GM23248 (cell line): ENCODE results near the gene SAXO2. TPM values are rescaled to one million over a fixed set of nuclear protein-coding genes. Genes with fewer than 3 reads are reported as not detected.
"Not testable (repeated sequence)": the region's sequence is repeated elsewhere in the genome, so short reads cannot be mapped to it uniquely, and the experiment has no call there.

Experiments used
- DNase-seq: peaks from one replicate; pipeline ENCODE4 v3.0.0-alpha.2; 2015
- H2AFZ ChIP-seq: fragments of 200-600 bp; sonication (generic); 2 replicates; pipeline ENCODE4 v1.6.1; 2016; ENCODE audit warnings: antibody characterized with exemption
- H3F3A ChIP-seq: fragments of 200-600 bp; sonication (generic); 2 replicates; pipeline ENCODE4 v1.6.1; 2016; ENCODE audit warnings: mild to moderate bottlenecking, antibody characterized with exemption, mixed run types; ENCODE audit not compliant: insufficient read depth
- H3K27ac ChIP-seq: fragments of 200-600 bp; sonication (generic); 2 replicates; pipeline ENCODE4 v1.5.1; 2016; ENCODE audit warnings: mild to moderate bottlenecking
- H3K27me3 ChIP-seq: fragments of 200-600 bp; sonication (generic); replicated peaks from 2 replicates; pipeline ENCODE4 v1.6.1; 2016; ENCODE audit warnings: mild to moderate bottlenecking; ENCODE audit not compliant: insufficient read depth
- H3K36me3 ChIP-seq: fragments of 200-600 bp; sonication (generic); 2 replicates; pipeline ENCODE4 v1.6.1; 2016; ENCODE audit warnings: low read depth, mild to moderate bottlenecking
- H3K4me1 ChIP-seq: fragments of 200-600 bp; sonication (generic); 2 replicates; pipeline ENCODE4 v1.6.1; 2016; ENCODE audit warnings: mild to moderate bottlenecking; ENCODE audit not compliant: insufficient read depth
- H3K4me2 ChIP-seq: fragments of 200-600 bp; sonication (generic); one replicate; pipeline ENCODE4 v1.6.1; 2016; ENCODE audit warnings: mild to moderate bottlenecking; ENCODE audit not compliant: unreplicated experiment
- H3K4me3 ChIP-seq: fragments of 200-600 bp; sonication (generic); 2 replicates; pipeline ENCODE4 v1.5.1; 2016; ENCODE audit warnings: mild to moderate bottlenecking
- H3K79me2 ChIP-seq: fragments of 200-600 bp; sonication (generic); 2 replicates; pipeline ENCODE4 v1.6.1; 2016; ENCODE audit warnings: mild to moderate bottlenecking; ENCODE audit not compliant: insufficient read depth
- H3K9ac ChIP-seq: fragments of 200-600 bp; sonication (generic); 2 replicates; pipeline ENCODE4 v1.6.1; 2016; ENCODE audit warnings: mild to moderate bottlenecking
- H3K9me2 ChIP-seq: fragments of 200-600 bp; sonication (generic); 2 replicates; pipeline ENCODE4 v1.6.1; 2016; ENCODE audit warnings: mixed run types, mild to moderate bottlenecking, moderate library complexity; ENCODE audit not compliant: insufficient read depth
- H3K9me3 ChIP-seq: fragments of 200-600 bp; sonication (generic); one replicate; pipeline ENCODE4 v1.6.1; 2017; ENCODE audit warnings: low read depth
- H4K20me1 ChIP-seq: fragments of 200-600 bp; sonication (generic); 2 replicates; pipeline ENCODE4 v1.6.0; 2016; ENCODE audit not compliant: insufficient read depth
- WGBS, 2 experiments: methylation state at CpG; one replicate each; pipeline ENCODE4 v1.1.6; 2015 to 2017; ENCODE audit warnings: low lambda C conversion rate in 2 of 2, low coverage in 1 of 2; ENCODE audit errors: missing lambda C conversion rate in 2 of 2; 5-methylcytosine and 5-hydroxymethylcytosine counted together
- in situ Hi-C: fragments of 300-500 bp; cut with MboI; formaldehyde crosslinking; loops from 2 replicates; pipeline ENCODE4 v1.15.0; 2020
- polyA plus RNA-seq: library from polyadenylated mRNA; unstranded; fragments of >200 nt; fragmentation: Nextera tagmentation; extraction: Ambion mirVana; gene quantifications from 2 replicates; pipeline ENCODE4 v1.2.1, GENCODE V29; 2016
- total RNA-seq: library from RNA; depleted of rRNA; stranded (reverse); fragments of >200 nt; shearing (Covaris generic); gene quantifications from 2 replicates; pipeline ENCODE4 v1.2.3, GENCODE V29; 2014

SAXO2 gene
- total and polyA plus RNA-seq, 2 experiments from 2014 or later: 0.51 TPM; not detected in 1

- H3K27me3 ChIP-seq, H3K4me3 ChIP-seq, H2AFZ ChIP-seq, H3K9me3 ChIP-seq, H3K79me2 ChIP-seq, H3K9ac ChIP-seq, H3K4me1 ChIP-seq, H3F3A ChIP-seq, in situ Hi-C loops, H4K20me1 ChIP-seq, H3K27ac ChIP-seq, DNase-seq, H3K36me3 ChIP-seq, H3K4me2 ChIP-seq, H3K9me2 ChIP-seq: not testable (repeated sequence)
- 71 to 73% methylated on average over 2 to 10 of the region's 10 CpGs for WGBS, 2 experiments
These were observed 63.0 kb downstream of the SAXO2 start for GRCh38 chr15:82325646-82326045.

DNA sequence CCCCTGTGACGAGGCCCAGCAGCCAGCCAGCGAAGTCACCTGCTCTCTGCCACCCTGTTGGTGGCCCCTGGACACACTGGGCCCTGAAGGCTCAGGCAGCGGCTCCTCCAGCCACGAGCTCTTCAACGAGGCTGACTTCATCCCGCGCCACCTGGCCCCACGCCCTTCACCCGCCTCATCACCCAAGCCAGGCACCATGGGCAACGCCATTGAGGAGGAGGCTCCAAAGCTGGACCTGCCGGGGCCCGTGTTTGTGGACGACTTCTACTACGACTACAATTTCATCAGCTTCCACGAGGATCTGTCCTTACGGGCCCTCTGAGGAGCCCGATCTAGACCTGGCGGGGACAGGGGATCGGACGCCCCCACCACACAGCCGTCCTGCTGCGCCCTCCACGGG is 64.3 kb downstream of the SAXO2 start:
- H3K4me3 ChIP-seq, H3K4me2 ChIP-seq, H3K27ac ChIP-seq, H3K79me2 ChIP-seq, H3K36me3 ChIP-seq, H2AFZ ChIP-seq, H3K9me3 ChIP-seq, H3F3A ChIP-seq, H4K20me1 ChIP-seq, in situ Hi-C loops, H3K4me1 ChIP-seq, H3K9me2 ChIP-seq, H3K27me3 ChIP-seq, H3K9ac ChIP-seq, DNase-seq: not testable (repeated sequence)
- 76 to 81% methylated on average over 23 of the region's 23 CpGs for WGBS, 2 experiments

- H3K27ac ChIP-seq, H3K27me3 ChIP-seq, H3K4me1 ChIP-seq, H3K36me3 ChIP-seq, H4K20me1 ChIP-seq, H3K9me2 ChIP-seq, H3F3A ChIP-seq, H3K79me2 ChIP-seq, H3K9me3 ChIP-seq, H2AFZ ChIP-seq, H3K4me3 ChIP-seq, DNase-seq, in situ Hi-C loops, H3K4me2 ChIP-seq, H3K9ac ChIP-seq: not testable (repeated sequence)
- WGBS, 2 experiments: 62 to 63% methylated on average over 6 to 9 of the region's 10 CpGs
These were observed 64.8 kb downstream of the SAXO2 start for GRCh38 chr15:82327372-82327771.

GRCh38 chr15:82329039-82329438 is 66.4 kb downstream of the SAXO2 start:
- 83% methylated on average over 1 of the region's 13 CpGs; no CpG with 5 or more reads in 1 of the 2 experiments for WGBS, 2 experiments
- H3F3A ChIP-seq: not testable (repeated sequence)

DNA sequence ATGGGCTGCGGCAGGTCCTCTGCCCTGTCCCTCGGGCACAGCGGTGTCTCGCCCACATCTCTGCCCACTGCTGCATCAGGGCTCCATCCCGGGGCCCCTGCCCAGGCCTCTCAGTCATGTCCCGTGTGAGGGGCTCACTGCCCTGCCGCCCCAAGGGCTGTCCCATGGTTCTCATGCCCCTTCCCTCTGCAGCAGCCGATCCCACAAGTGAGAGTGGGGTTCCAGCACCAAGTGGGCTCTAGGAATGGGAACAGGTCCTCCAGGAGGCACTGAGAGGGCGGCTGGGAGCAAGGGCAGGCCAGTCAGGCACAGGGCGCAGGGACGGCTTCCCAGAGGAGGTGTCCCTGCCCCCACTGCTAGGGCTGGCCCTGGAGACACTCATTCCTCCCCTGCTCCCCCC is 68.3 kb downstream of the SAXO2 start:
- H3K36me3 ChIP-seq, H3K9me3 ChIP-seq: not testable (repeated sequence)
- 79 to 87% methylated on average over 9 to 11 of the region's 11 CpGs for WGBS, 2 experiments

More at GRCh38 chr15:82329039-82329438, 66.4 kb downstream of the SAXO2 start:
- H3K27me3 ChIP-seq, H3K79me2 ChIP-seq, H3K9me2 ChIP-seq, H3K4me3 ChIP-seq, H3K36me3 ChIP-seq, H2AFZ ChIP-seq, H3K27ac ChIP-seq, in situ Hi-C loops, H3K9me3 ChIP-seq, H3K9ac ChIP-seq, H4K20me1 ChIP-seq, H3K4me1 ChIP-seq, H3K4me2 ChIP-seq, DNase-seq: not testable (repeated sequence)

DNA sequence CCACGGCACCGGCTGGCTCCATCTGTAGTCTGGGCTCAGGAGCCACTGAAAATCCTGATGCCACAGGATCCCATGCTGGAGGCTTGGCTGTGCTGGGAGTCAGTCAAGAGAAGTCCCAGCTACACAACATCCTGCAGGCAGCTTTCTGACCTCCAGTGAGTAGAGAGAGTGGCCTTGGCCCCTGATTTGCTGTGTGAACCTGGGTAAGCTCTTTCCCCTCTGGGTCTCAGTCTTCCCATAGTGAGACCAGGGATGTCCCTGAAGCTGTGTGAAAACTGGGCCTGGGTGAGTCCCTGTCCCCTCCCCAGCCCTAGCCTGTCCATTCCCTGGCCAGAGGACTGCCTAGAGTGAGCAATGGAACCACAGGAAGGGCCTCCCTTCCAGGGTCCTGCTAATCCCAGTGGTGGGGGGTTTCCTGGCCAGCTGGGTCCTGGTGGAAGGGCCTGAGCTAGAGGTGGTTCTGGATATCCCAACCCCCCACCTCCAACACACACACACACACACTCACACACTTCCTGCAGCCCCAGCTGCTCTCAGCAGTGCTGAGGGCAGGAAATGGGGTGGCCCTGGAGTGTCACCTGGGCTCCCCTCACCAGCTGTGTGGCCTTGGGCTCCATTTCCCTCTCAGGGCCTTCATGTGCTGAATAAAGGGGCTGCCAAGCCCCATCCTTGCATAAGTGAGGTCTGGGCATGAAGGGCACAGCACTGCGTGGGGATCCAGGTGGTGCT is 69.1 kb downstream of the SAXO2 start:
- H3K9me3 ChIP-seq, H4K20me1 ChIP-seq, H3K4me1 ChIP-seq, H3K9ac ChIP-seq, H3K79me2 ChIP-seq, H3K27me3 ChIP-seq, H3K27ac ChIP-seq, H3K36me3 ChIP-seq, H3K4me2 ChIP-seq, in situ Hi-C loops, H3K4me3 ChIP-seq, H3K9me2 ChIP-seq, H3F3A ChIP-seq, DNase-seq, H2AFZ ChIP-seq: not testable (repeated sequence)
- WGBS, 2 experiments: 80% methylated on average over 1 of the region's 3 CpGs; no CpG with 5 or more reads in 1 of the 2 experiments

More for the DNA sequence above, 68.3 kb downstream of the SAXO2 start:
- H3F3A ChIP-seq, H2AFZ ChIP-seq, H3K9ac ChIP-seq, H3K27ac ChIP-seq, H4K20me1 ChIP-seq, H3K4me2 ChIP-seq, DNase-seq, H3K4me3 ChIP-seq, H3K79me2 ChIP-seq, H3K4me1 ChIP-seq, in situ Hi-C loops, H3K27me3 ChIP-seq, H3K9me2 ChIP-seq: not testable (repeated sequence)

DNA sequence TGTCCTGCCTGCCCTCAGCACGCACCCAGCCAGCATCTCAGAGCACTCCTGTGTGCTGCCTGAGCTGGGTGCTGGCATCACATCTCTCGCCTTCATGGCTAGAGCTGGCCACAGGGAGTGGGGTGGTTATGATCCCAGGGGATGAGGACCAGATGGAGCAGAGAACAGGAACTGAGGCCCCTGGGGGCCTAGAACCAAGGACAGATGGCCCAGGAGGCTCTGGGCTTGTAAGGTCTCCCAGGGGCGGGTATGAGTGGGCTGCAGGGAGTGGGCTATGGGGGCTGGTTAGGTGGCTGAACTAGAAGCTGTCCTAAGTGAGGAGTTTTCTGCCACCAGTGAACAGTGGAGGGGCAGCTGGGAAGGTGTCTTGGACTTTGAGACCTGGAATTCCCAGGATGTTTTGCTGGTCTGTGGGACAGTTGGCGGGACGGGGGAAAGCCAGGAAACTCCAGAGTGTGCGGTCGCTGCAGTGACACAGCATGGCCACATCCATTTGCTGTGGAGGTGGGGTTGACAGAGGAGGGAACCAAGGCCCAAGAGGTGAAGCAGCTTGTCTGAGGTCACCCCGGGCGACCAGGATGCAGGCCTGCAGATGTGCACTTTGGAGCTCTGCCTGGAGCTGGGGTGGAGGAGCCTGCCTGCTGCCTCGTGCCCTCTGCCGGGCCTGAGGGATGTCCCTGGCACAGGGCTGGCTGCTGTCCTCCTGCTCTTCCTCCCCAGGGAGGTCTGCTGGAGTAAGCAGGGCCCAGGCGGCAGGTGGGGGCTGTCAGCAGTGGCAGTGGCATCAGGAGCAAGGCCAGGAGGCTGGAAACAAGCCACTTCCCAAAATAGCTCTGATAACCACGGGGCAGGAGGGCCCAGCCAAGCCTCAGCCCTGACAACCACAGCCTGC is 70.3 kb downstream of the SAXO2 start:
- H2AFZ ChIP-seq, H3K9me2 ChIP-seq, H3K4me2 ChIP-seq, H3F3A ChIP-seq, H3K4me1 ChIP-seq, H4K20me1 ChIP-seq, in situ Hi-C loops, H3K79me2 ChIP-seq, DNase-seq, H3K4me3 ChIP-seq, H3K9me3 ChIP-seq, H3K36me3 ChIP-seq, H3K9ac ChIP-seq, H3K27me3 ChIP-seq, H3K27ac ChIP-seq: not testable (repeated sequence)
- 51 to 56% methylated on average over 10 to 11 of the region's 13 CpGs for WGBS, 2 experiments
